HG02759 (cell line): Measurements from ENCODE around the gene CFAP65.

Experiments
- ATAC-seq: cut with Tn5 transposase; IDR thresholded peaks from one replicate; pipeline ENCODE4 v1.9.1; 2021; ENCODE audit warnings: mild to moderate bottlenecking, moderate library complexity; ENCODE audit not compliant: unreplicated experiment

CFAP65 gene

GRCh38 chr2:218979846-218980734 is 61.2 kb downstream of the CFAP65 start:
- ATAC-seq, result peak; percentile 89

GRCh38 chr2:218975060-218975777 is 66.1 kb downstream of the CFAP65 start:
- ATAC-seq, result no peak

DNA sequence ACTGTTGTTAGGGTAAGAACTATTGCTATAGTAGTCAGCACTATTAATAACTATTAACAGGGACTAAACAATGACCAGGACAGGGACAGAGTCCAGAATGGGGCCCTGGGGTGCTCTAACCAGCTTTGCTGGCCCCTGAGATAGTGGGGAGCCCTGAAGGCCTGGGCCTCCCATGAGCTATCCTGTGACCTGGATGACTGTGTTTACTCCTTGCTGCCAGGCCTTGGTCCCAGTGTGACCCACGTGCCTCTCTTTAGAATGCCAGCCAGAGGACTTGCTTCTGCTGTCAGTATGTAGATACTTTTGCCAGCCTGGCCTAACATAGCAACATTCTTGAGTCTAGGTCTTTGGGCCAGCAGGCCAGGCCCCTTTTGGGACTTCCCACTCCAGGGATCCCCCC is 70.4 kb downstream of the CFAP65 start:
- ATAC-seq, result no peak

- no peak for ATAC-seq
Observed at GRCh38 chr2:218964041-218964771, 77.1 kb downstream of the CFAP65 start.

GRCh38 chr2:218963601-218964000 is 77.7 kb downstream of the CFAP65 start:
- no peak for ATAC-seq

- no peak for ATAC-seq
Observed at GRCh38 chr2:218962859-218963492, 78.3 kb downstream of the CFAP65 start.

DNA sequence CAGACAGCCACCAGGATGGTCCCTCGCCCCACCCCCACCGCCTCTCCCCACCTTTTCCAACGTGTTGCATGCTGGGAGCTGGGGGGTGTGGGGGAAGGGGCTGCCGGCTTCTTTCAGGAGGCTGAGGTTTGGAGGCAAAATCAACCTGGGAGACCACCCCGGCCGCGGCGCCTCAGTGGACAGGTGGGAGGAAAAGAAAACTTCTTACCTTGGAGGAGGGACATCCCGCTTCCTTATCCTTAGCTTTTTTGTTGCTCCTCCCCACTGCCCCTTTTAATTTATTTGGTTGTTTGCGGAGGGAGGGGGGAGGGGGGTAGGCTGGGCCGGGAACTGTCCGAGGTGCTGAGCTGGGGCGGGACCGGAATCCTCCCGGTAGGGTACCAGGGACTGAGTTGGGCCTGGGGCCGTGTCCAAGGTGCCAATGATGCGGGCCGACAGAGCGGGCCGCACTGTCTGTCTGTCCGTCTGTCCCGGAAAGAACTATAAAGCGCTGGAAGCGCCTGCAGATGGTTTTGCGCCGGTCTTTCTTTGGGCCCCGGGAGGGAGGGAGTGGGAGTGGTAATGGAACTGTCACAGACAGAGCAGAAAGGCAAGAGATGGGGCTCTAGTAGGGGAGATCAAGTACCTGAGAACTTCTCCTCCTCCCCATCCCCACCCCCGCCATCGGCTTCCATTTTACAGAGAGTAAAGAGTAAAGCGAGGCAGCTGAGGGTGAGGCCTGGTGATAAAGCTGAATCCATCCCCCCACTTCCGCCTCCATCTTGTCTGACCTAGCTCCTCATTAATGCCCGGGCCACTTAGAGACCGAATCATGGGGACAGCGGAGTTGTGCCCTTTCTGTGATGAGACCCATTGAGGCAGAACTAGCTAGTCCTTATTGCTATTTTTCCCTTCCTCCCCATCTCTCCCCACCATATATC is 79.4 kb downstream of the CFAP65 start:
- ATAC-seq, result no peak

GRCh38 chr2:218961229-218961628 is 80.1 kb downstream of the CFAP65 start:
- no peak for ATAC-seq

DNA sequence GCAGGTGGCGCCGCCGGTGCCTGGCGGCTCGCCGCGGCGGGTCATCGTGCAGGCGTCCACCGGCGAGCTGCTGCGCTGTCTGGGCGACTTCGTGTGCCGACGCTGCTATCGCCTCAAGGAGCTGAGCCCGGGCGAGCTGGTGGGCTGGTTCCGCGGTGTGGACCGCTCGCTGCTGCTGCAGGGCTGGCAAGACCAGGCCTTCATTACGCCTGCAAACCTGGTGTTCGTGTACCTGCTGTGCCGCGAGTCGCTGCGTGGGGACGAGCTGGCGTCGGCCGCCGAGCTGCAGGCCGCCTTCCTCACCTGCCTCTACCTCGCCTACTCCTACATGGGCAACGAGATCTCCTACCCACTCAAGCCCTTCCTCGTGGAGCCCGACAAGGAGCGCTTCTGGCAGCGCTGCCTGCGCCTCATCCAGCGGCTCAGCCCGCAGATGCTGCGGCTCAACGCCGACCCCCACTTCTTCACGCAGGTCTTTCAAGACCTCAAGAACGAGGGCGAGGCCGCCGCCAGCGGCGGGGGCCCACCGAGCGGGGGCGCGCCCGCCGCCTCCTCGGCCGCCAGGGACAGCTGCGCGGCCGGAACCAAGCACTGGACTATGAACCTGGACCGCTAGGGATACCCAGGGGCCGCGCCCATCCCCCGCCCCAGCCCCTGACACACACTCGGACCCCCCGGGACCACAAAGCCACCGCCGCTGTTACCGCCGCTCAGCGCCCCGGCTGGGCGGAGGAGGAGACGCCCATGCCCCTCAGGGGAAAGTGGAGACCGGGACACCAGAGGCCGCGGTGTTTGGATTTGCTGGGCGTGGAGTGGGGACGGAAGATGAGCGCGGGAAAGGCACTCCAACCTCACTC is 80.8 kb downstream of the CFAP65 start:
- ATAC-seq, result no peak

DNA sequence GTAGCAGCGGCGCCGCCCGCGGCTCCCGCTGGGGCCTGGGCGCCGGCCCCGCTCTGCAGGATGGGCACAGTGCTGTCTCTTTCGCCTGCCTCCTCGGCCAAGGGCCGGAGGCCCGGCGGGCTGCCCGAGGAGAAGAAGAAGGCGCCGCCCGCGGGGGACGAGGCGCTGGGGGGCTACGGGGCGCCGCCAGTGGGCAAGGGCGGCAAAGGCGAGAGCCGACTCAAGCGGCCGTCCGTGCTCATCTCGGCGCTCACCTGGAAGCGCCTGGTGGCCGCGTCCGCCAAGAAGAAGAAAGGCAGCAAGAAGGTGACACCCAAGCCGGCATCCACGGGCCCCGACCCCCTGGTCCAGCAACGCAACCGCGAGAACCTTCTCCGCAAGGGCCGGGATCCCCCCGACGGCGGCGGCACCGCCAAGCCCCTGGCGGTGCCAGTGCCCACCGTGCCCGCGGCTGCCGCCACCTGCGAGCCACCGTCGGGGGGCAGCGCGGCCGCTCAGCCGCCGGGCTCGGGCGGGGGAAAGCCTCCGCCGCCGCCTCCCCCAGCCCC is 81.5 kb downstream of the CFAP65 start:
- ATAC-seq, result no peak

- ATAC-seq, result peak; percentile 99
Observed at GRCh38 chr2:218959141-218959731, 82.1 kb downstream of the CFAP65 start, which contains the start of gene CDK5R2. Gene CDK5R2 (plus strand): TSS chr2:218959666. CDS start chr2:218959821, 155 bp downstream.

GRCh38 chr2:218958276-218958675 is 83.0 kb downstream of the CFAP65 start:
- no peak for ATAC-seq

DNA sequence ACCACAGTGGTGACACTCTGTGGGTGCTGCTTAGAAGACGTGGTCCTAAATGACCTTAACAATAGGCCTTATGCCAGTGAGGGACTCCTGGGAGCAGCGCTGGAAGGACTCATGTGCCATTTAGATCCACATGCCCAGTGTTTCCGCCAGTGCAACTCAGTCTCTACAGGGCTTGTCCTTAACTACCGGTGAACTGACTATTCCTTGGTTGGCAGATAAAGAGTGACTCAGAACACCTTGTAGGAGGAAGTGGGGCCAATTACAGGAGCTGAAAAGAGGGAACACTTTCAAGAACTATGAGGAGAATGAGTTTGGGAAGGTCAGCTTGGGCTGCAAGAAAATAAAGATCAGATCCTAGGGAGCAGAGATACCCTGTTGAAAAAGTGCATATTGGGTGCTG is 83.6 kb downstream of the CFAP65 start:
- no peak for ATAC-seq

- no peak for ATAC-seq
Observed at GRCh38 chr2:218956039-218956438, 85.3 kb downstream of the CFAP65 start.

DNA sequence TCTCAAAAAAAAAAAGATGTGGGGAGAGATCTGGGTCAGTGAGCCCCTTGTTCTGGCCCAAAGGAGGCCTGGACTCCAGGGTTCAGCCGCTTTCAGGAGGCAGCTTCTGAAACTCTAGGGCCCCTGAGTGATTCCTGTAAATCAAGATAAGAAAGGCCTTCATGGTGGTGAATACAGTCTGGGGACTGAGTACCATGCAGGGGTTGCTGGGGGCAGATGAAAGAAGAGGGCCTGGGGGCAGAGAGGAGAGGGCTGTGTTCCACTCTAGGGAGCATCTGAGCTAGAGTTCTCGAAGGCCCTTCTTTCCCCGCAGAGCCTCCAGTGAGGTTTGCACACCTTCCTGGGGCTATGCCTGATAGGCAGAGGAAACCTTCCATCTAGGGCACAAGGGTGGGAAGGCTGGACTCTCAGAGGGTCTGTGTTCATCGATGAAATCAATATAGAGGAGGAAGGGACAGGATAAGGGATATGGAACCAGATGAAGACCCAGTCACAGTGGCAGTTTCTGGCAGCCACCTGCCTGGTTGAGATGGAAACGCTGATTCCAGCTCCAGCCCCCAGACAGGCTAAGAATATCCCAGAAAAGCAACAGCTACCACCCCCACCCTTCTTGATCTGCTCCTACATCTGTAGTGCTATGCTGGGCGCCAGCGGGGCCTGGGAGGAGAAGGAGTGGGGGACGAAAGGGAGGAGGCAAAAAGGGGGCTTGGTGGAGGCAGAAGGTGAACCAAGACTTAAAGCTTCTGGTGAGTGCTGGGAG is 86.6 kb downstream of the CFAP65 start:
- ATAC-seq, result no peak

DNA sequence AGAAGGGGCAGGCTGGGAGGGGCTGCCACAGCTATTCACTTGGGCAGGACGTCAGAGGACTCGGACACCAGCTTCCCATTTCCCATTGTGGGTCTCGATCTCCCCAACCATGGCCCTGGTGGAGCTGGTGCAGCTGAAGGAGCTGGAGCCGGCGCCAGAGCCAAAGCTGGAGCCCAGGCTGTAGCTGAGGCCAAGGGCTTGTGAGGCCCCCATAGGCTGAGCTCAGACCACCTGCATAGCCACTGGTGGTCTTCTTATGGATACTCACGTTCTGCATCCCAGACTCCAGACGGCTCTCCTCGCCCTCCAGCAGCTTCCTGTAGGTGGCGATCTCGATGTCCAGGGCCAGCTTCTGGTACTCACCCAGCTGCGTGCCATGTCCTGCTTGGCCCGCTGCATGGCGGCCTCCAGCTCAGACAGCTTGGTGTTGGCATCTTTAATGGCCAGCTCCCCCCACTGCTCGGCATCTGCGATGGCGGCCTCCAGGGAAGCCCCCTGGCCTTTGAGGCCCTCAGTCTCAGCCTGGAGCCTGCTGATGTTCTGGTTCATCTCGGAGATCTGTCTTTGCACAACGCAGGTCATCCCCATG is 87.9 kb downstream of the CFAP65 start:
- no peak for ATAC-seq
